Tibial artery (tissue), 4 donors: ENCODE data around the gene P2RX5.
"Not testable (repeated sequence)": the region's sequence is repeated elsewhere in the genome, so short reads cannot be mapped to it uniquely, and the experiment has no call there.

Source experiments
- DNase-seq, 2 donors: peaks; one replicate each; pipeline ENCODE4 v3.0.0-alpha.2; 2019
- H3K27ac ChIP-seq, 2 donors: fragments of 200-600 bp; sonication (generic) in 1 of 2; 1 replicate in 1 of 2; 2 replicates in 1 of 2; pipeline ENCODE4 v1.5.1; 2018 to 2019; ENCODE audit warnings: mild to moderate bottlenecking in 1 of 2
- H3K27me3 ChIP-seq, 2 donors: fragments of 200-600 bp; sonication (generic) in 1 of 2; one replicate each; pipeline versions ENCODE4 v1.5.1 to v1.6.0; 2016 to 2019
- H3K36me3 ChIP-seq, 3 donors: fragments of 200-600 bp; sonication (generic) in 2 of 3; one replicate each; pipeline ENCODE4 v1.5.1; 2016 to 2019; ENCODE audit warnings: mild to moderate bottlenecking in 2 of 3
- H3K4me1 ChIP-seq, 4 donors: fragments of 200-600 bp; sonication (generic) in 2 of 4; 1 replicate in 3 of 4; 2 replicates in 1 of 4; pipeline ENCODE4 v1.5.1; 2016 to 2019
- H3K4me3 ChIP-seq, 2 donors: fragments of 200-600 bp; sonication (generic) in 1 of 2; 1 replicate in 1 of 2; 2 replicates in 1 of 2; pipeline ENCODE4 v1.5.1; 2018 to 2019; ENCODE audit warnings: mild to moderate bottlenecking in 2 of 2
- H3K9me3 ChIP-seq, 3 donors: fragments of 200-600 bp; sonication (generic) in 1 of 3; one replicate each; pipeline ENCODE4 v1.5.1; 2016 to 2019
- intact Hi-C: fragments of 100-400 bp; cut with DNase I; formaldehyde crosslinking; loops from one replicate; pipeline ENCODE4 v1.15.0; 2023; ENCODE audit warnings: low total_unique reads
- TF ChIP-seq, protein P1 (sequence below), 2 experiments: fragments of 200-600 bp in 1 of 2; fragments of 450-650 bp in 1 of 2; IDR thresholded peaks; one replicate each; pipeline ENCODE4 v1.5.1; 2017 to 2019; ENCODE audit warnings: antibody characterized with exemption in 2 of 2, mild to moderate bottlenecking in 1 of 2, moderate library complexity in 1 of 2

The P2RX5 gene

DNA sequence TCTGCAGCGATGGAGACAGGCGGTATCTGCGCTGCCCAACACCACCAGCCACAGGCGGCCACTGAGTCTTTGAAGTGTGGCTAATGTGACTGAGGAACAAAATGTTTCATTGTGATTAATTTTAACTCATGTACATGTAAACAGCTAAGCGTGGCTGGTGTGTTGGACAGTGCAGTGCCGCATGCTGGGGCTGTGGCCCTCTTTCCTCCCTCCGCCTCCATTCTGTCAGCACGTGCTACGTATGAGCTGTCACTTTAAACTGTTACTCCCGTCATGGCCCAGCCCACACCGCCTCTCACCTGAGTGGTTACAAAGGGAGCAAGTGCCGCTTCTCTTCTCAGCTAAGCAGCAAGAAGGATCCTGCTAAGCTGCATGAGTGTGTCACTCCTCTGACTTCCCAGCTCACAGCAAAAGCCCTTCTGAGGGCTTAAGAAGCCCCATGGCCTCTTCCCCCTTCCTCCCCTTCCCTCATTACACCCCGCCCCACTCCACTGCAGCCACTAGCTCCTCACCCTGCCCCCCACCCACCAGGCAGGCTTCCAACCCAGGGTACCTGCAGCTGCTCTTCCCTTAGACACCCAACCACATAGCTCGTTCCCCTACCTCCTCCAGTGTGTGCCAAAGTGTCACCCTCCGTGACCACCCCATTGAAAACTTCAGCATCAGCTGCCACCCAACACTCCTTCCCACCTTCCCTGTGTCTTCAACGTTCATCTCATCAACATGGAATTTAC lies 42.8 kb upstream of the P2RX5 start:
- H3K27ac ChIP-seq, result no peak overlapping the region
- TF ChIP-seq, protein P1, sequence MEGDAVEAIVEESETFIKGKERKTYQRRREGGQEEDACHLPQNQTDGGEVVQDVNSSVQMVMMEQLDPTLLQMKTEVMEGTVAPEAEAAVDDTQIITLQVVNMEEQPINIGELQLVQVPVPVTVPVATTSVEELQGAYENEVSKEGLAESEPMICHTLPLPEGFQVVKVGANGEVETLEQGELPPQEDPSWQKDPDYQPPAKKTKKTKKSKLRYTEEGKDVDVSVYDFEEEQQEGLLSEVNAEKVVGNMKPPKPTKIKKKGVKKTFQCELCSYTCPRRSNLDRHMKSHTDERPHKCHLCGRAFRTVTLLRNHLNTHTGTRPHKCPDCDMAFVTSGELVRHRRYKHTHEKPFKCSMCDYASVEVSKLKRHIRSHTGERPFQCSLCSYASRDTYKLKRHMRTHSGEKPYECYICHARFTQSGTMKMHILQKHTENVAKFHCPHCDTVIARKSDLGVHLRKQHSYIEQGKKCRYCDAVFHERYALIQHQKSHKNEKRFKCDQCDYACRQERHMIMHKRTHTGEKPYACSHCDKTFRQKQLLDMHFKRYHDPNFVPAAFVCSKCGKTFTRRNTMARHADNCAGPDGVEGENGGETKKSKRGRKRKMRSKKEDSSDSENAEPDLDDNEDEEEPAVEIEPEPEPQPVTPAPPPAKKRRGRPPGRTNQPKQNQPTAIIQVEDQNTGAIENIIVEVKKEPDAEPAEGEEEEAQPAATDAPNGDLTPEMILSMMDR (IDR thresholded peaks at IDR 0.05), result no peak
- peaks cover 0 to 12% of the 10 kb centered on the region in 2 donors for H3K27me3 ChIP-seq
- no peaks in the 10 kb centered on the region for H3K9me3 ChIP-seq
- intact Hi-C loops, result loop anchor here (10.0 kb wide), 1 partner anchor 106 kb away; the partner anchor contains the start of gene NCBP3
- no peaks in the 10 kb centered on the region for H3K36me3 ChIP-seq
- no peak for DNase-seq
- peaks cover 0 to 15% (median 5%) of the 10 kb centered on the region in 4 donors for H3K4me1 ChIP-seq
- H3K4me3 ChIP-seq, result peak overlapping the region in 1 of 2 donors; percentile 9

DNA sequence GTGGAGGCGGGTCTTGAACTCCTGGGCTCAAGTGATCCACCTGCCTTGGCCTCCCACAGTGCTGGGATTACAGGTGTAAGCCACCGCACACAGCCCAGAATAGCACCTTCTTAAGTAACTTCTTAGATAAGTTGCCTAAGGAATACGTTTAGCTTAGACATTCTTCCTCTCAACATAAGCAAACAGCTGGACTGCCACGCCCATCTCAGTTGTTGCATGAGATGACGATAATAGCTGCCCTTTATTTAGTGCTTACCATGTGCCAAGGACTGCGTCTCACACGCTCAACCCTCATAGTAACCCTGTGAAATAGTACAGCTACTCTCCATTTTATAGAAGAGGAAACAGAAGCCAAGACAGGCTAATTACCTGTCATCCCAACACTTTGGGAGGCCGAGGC lies 39.6 kb upstream of the P2RX5 start:
- TF ChIP-seq, protein P1 (IDR thresholded peaks at IDR 0.05), result no peak
- intact Hi-C loops, result loop anchor here (10.0 kb wide), 1 partner anchor 109 kb away; the partner anchor contains the start of gene NCBP3
- H3K4me1 ChIP-seq, result peaks cover 0 to 15% (median 5%) of the 10 kb centered on the region in 4 donors
- DNase-seq, result no peak
- H3K36me3 ChIP-seq, result no peaks in the 10 kb centered on the region
- peaks cover 0 to 12% of the 10 kb centered on the region in 2 donors for H3K27me3 ChIP-seq
- no peaks in the 10 kb centered on the region for H3K9me3 ChIP-seq
- no peak overlapping the region for H3K4me3 ChIP-seq
- no peak overlapping the region for H3K27ac ChIP-seq

DNA sequence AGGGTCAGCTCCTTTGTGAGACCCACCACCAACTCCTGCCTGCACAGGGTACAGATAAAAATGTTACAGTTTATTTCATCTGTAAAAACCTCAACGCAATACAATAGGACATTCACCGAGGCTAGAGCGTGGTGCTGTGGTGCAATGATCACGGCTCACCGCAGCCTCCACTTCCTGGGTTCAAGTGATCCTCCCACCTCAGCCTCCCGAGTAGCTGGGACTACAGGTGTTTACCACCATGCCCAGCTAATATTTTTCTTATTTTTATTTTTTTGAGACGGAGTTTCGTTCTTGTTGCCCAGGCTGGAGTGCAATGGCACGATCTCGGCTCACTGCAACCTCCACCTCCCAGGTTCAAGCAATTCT lies 38.9 kb upstream of the P2RX5 start:
- H3K4me3 ChIP-seq, H3K36me3 ChIP-seq, H3K27ac ChIP-seq, H3K9me3 ChIP-seq, DNase-seq: not testable (repeated sequence)
- Histone ChIP-seq H3K27me3 (peaks cover 0 to 12% of the 10 kb centered on the region in 2 donors), H3K4me1 (peaks cover 0 to 15% (median 5%) of the 10 kb centered on the region in 4 donors)
- intact Hi-C loops, result loop anchor here (10.0 kb wide), 1 partner anchor 110 kb away; the partner anchor contains the start of gene NCBP3

DNA sequence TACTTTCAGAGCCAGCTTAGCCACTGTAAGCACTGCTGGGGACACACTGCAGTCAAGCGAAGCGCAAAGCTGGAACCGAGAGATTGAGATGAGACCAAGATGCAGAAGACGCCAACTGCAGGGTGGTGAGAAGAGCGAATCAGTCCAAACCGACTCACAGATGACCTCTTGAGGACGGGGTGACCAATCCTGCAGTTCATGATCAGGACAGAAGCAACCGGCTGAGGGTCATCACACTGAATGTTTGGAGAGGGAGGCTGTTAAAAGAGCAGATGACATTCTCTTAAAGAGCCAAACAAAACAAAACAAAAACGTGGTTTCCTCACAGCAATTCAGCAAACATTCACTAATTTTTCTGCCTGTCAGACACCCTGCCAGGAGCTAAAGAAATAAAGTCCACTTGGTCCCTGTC lies 36.3 kb upstream of the P2RX5 start:
- no peak overlapping the region for H3K27ac ChIP-seq
- no peaks in the 10 kb centered on the region for H3K9me3 ChIP-seq
- peaks cover 0 to under 1% (median under 1%) of the 10 kb centered on the region in 4 donors for H3K4me1 ChIP-seq
- intact Hi-C loops, result loop anchor here (10.0 kb wide), 1 partner anchor 113 kb away; the partner anchor contains the start of gene NCBP3
- no peaks in the 10 kb centered on the region for H3K36me3 ChIP-seq
- TF ChIP-seq, protein P1 (IDR thresholded peaks at IDR 0.05), result no peak
- peaks cover 0 to 12% of the 10 kb centered on the region in 2 donors for H3K27me3 ChIP-seq
- no peak overlapping the region for H3K4me3 ChIP-seq
- DNase-seq, result no peak

DNA sequence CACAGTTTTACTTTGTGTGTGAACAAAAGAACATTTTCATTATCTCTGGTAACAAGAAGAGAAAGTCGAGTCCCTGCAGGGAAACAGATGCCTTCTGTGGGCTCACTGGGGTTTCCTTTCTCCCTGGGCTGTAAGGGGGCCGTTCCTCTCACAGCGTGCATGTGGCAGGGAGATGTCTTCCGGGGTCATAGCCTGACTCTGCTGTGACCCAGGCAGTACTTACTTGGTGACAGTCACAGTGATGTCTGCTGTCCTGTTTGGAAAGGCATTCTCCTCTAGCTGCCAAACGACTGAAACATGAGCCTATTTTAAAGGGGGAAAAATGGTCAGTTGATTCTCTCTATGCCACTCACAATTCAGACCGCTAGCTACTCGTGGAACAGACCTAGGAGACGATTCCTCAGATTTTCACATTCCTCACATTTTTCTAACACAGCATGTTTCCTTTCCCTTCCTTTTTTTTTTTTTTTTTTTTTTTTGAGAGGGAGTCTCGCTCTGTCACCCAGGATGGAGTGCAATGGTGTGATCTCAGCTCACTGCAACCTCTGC lies 35.0 kb upstream of the P2RX5 start:
- H3K9me3 ChIP-seq, result no peaks in the 10 kb centered on the region
- H3K4me1 ChIP-seq, result no peaks in the 10 kb centered on the region
- H3K4me3 ChIP-seq, result no peak overlapping the region
- TF ChIP-seq, protein P1 (IDR thresholded peaks at IDR 0.05), result no peak
- intact Hi-C loops, result loop anchor here (10.0 kb wide), 1 partner anchor 114 kb away; the partner anchor contains the start of gene NCBP3
- H3K27ac ChIP-seq, result no peak overlapping the region
- peaks cover 0 to 12% of the 10 kb centered on the region in 2 donors for H3K27me3 ChIP-seq
- DNase-seq, result no peak
- no peaks in the 10 kb centered on the region for H3K36me3 ChIP-seq

DNA sequence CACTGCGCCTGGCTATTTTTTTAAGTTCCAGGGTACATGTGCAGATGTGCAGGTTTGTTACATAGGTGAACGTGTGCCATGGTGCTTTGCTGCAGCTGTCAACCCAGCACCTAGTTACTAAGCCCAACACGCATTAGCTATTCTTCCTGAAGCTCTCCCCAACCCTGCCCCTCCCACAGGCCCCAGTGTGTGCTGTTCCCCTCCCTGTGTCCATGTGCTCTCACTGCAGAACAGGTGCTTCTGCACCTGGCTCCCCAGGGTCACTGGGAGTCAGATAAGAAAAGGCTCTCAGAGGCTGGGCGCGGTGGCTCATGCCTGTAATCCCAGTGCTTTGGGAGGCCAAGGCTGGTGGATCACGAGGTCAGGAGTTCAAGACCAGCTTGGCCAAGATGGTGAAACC lies 33.9 kb upstream of the P2RX5 start:
- H3K36me3 ChIP-seq, result no peaks in the 10 kb centered on the region
- H3K9me3 ChIP-seq, result no peaks in the 10 kb centered on the region
- TF ChIP-seq, protein P1 (IDR thresholded peaks at IDR 0.05), result no peak
- DNase-seq, result no peak
- no peak overlapping the region for H3K27ac ChIP-seq
- no peak overlapping the region for H3K4me3 ChIP-seq
- no peaks in the 10 kb centered on the region for H3K4me1 ChIP-seq
- intact Hi-C loops, result loop anchor here (10.0 kb wide), 1 partner anchor 115 kb away; the partner anchor contains the start of gene NCBP3
- peaks cover 0 to 5% of the 10 kb centered on the region in 2 donors for H3K27me3 ChIP-seq

DNA sequence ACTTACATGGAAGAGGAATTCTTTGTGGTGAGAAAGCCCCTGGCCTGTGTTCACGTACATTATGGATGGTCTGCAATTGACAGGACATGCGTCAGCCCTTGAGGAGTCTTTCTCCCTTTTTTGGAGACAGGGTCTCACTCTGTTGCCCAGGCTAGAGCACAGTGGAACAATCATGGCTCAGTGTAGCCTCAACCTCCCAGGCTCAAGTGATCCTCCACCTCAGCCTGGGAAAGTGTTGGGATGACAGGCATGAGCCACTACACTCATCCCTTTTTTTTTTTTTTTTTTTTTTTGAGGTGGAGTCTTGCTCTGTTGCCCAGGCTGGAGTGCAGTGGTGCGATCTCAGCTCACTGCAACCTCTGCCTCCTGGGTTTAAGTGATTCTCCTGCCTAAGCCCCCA lies 32.1 kb upstream of the P2RX5 start:
- peaks cover 0 to 10% (median 9%) of the 10 kb centered on the region in 4 donors for H3K4me1 ChIP-seq
- H3K27me3 ChIP-seq, H3K9me3 ChIP-seq, intact Hi-C loops, H3K27ac ChIP-seq, H3K4me3 ChIP-seq, H3K36me3 ChIP-seq, DNase-seq: not testable (repeated sequence)
